ENCODE measurements around the gene ESCO1. TPM values are rescaled to one million over a fixed set of nuclear protein-coding genes. Genes with fewer than 3 reads are reported as not detected.
A peak's percentile ranks its signal among the peaks of the same experiment; 100 is the strongest.
"Not testable (repeated sequence)": the region's sequence is repeated elsewhere in the genome, so short reads cannot be mapped to it uniquely, and the experiment has no call there.

ESCO1 gene, protein sequence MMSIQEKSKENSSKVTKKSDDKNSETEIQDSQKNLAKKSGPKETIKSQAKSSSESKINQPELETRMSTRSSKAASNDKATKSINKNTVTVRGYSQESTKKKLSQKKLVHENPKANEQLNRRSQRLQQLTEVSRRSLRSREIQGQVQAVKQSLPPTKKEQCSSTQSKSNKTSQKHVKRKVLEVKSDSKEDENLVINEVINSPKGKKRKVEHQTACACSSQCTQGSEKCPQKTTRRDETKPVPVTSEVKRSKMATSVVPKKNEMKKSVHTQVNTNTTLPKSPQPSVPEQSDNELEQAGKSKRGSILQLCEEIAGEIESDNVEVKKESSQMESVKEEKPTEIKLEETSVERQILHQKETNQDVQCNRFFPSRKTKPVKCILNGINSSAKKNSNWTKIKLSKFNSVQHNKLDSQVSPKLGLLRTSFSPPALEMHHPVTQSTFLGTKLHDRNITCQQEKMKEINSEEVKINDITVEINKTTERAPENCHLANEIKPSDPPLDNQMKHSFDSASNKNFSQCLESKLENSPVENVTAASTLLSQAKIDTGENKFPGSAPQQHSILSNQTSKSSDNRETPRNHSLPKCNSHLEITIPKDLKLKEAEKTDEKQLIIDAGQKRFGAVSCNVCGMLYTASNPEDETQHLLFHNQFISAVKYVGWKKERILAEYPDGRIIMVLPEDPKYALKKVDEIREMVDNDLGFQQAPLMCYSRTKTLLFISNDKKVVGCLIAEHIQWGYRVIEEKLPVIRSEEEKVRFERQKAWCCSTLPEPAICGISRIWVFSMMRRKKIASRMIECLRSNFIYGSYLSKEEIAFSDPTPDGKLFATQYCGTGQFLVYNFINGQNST
- 8.9 TPM for polyA plus RNA-seq (2013, experiment 1 of 2; ENCODE audit: insufficient read length)
- polyA plus RNA-seq (2013, experiment 2 of 2; ENCODE audit: insufficient read length) = 12.3 TPM

DNA sequence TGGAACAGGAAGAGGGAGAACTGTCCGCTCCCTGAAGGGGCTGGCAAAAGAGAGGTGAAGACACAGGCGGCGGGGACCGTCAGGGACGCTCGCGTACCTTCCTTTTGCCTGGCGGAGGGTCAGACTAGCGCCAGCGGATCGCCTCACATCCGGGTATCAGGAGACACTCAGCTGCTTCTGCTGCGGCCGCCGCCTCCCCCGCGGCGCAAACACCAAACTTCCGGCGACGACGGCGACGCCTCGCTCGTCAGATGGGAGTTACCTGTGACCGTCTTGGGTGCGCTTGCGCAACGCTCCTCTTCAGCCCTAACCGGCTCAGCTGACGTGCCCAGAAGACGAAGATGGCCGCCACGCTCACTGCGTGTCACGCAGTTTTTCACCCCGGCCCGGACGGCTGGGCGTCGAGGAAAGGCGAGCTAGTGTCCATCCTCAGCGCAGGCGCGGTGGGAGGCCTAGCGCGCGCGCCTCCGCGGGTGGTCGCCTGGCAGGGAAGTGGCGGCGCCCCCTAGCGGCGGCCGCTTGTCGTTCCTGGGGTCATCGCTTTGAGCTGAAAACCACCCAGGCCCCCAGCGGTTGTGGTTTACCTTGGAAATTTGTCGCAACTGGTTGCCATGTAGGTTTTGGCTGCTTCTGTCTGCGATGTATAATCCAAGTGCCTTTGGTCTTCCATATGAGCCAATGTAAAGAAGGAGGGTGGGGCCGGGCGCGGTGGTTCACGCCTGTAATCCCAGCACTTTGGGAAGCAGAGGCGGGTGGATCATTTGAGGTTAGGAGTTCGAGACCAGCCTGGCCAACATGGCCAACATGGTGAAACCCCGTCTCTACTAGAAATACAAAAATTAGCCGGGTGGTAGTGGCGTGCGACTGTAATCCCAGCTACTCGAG lies at the start of gene ESCO1:
ESCO1 (minus strand) TSS at position 179 of the 885 bp plus-strand sequence. CDS start 25,861 bp downstream, outside the sequence.
- peak; percentile 99 for DNase-seq

DNA sequence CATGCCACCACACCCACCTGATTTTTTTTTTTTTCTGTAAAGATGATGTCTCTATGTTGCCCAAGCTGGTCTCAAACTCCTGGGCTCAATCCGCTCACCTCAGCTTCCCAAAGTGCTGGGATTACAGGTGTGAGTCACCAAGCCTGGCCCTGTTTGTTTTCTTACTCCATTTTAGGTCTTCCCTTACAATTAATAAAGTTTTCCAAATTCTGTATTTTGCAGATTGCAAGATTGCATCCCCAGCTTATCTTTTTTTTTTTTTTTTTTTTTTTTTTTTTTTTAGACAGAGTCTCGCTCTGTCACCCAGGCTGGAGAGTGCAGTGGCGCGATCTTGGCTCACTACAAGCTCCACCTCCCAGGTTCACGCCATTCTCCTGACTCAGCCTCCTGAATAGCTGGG lies 39.9 kb upstream of the ESCO1 start:
- not testable (repeated sequence) for DNase-seq

DNA sequence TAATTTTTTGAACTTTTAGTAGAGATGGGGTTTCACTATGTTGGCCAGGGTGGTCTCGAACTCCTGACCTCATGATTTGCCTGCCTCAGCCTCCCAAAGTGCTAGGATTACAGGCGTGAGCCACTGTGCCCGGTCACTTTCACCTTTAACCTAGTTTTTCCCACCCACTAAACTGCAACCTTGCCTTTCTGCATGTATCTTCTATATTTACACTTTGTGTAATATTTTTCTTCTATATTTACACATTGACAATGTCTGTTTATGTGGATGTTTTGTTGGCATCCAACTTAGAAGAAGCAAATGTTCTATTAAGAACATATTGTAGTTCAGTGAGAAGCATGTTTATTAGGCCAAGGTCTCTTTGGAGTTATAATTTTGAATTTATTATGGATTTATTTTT lies 38.3 kb upstream of the ESCO1 start:
- no peak for DNase-seq

DNA sequence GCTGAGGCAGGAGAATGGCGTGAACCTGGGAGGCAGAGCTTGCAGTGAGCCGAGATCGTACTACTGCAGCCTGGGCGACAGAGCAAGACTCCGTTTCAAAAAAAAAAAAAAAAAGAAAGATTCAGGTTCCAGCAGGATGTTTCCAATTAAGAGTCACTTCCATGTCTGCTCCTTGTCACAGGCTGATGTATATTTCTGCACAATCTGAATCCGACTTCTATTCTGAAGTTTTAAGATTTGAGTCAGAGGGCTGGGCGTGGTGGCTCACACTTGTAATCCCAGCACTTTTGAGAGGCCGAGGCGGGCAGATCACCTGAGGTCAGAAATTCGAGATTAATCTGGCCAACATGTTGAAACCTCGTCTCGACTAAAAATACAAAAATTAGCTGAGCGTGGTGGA lies 36.3 kb upstream of the ESCO1 start:
- DNase-seq = no peak

DNA sequence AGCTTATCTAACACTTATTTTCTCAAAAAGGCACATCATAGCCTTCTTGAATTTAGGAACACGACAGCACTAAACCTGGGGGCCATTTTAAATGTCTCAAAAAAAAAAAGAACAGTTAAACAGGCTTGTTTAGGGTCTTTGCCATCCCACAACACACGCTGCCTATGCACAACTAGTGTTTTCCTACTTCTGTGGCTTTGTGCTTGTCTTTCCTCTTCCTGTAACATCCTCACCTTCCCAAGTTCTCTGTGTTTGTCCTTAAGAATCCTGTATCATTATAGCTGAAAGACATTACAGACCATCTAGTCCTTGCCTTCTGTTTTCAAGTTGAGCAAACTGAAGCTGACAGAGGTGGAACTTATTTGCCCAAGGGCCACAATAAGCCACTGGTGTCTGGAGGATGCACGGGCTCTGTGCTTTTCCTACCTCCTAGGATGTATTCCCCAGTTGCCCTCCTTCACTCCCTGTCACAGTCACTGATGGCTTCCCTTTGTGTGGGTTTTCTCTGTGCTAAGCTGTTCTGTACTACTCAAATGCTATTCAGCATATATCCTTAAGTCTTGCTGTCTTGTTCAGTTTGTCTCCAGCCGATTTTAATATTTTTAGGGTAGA lies 34.2 kb upstream of the ESCO1 start:
- DNase-seq = no peak

DNA sequence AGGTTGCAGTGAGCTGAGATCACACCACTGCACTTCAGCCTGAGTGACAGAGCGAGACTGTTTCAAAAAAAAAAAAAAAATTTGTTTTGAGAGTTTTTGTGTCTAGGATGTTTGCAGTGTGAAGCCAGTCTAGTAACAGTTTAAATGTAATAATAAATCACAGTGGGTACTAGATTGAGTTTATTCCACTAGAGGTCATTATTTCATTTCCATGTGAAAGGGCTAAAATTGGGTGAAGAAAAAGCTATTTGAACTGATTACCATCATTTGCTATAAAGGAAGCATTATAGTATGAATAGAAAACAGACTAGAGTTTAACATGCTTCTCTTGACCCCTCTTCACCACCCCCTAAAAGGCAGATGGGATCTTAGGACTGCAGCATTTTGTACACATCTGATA lies 31.9 kb upstream of the ESCO1 start:
- DNase-seq = no peak

DNA sequence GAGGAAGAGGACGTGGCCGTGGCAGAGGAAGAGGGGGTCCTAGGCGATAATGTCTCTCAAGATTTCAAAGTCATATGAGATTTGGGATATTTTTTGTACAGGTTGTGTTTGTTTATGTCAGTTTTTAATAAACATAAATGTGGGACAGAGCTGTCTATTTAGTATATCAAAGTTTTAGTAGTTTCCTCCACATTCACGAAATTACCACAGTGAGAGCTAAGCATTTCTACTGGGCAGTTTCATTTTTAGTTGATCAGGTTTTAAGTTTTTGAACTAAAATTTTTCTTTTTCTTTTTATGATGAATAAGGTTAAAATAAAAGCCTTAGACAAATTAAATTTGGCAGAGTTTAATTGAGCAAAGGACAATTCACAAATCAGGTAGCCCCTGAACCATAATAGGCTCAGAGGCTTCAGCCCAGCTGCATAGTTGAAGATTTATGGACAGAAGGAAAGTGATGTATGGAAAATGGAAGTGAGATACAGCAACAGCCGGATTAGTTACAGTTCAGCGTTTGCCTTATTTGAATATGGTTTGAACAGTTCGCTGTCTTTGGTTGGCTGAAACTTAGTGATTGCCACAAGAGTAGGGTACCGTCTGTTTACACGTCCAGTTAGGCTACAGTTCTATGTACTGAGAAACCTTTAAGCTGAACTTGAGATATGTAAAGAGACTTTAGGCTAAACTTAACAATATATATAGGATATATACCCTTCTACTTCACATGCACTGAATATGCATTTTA lies 28.8 kb upstream of the ESCO1 start:
- no peak for DNase-seq

DNA sequence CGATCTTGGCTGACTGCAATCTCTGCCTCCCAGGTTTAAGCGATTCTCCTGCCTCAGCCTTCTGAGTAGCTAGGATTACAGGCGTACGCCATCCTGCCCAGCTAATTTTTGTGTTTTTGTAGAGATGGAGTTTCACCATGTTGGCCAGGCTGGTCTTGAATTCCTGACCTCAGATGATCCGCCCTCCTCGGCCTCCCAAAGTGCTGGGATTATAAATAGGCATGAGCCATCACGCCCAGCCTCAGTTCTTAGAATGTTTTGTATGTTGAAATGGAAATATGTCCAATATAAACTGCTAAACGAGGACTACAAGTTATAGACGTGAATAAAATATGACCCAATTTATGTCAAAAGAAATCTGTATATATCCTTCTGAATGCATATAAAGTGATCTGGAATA lies 21.1 kb upstream of the ESCO1 start:
- DNase-seq = not testable (repeated sequence)

DNA sequence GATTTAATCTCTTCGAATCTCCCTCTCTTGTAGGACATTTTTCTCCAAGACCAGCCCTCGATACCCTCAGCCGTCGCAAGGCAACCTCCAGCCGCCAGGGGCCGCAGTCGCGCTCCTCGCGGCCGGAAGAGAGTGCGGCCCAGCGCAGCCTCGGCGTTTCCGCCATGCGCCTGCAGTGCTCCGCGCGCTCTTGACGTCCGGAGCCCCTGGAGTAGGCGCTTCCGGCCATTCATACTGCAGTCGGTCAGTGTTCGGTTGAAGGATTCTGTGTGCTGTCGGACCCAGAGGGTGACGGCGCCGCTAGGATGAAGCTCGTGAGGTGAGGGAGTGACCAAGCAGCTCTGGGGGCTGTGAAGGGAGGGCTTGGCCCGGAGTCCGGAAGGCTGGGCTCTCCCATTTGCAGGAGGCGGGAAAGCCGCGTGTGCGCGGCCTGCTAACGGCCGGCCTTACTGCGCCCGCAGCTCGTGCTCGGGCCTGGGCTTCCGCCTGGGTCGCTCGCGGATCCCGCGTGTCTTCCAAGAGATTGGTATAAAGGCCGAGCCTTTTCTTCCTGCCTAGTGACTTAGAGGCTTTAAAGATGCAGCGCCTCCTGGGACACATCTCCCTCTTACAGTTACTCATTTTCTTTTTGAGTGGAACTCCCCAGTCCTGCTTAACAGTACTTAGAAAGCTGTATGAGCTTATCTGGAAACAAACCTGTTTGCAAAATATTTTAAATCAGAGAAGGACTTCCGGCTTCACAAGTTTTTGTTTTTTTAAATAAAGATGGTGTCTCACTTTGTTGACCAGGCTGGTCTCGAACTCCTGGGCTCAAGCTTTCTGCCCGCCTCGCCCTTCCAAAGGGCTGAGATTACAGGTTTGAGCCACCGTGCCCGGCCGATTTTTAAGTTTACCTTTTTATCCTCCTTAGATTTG lies 11.9 kb upstream of the ESCO1 start, which contains the start of gene SNRPD1:
SNRPD1 (plus strand) TSS at position 190 of the 915 bp plus-strand sequence; CDS start at position 306, 116 bp downstream.
- peak; percentile 91 for DNase-seq

DNA sequence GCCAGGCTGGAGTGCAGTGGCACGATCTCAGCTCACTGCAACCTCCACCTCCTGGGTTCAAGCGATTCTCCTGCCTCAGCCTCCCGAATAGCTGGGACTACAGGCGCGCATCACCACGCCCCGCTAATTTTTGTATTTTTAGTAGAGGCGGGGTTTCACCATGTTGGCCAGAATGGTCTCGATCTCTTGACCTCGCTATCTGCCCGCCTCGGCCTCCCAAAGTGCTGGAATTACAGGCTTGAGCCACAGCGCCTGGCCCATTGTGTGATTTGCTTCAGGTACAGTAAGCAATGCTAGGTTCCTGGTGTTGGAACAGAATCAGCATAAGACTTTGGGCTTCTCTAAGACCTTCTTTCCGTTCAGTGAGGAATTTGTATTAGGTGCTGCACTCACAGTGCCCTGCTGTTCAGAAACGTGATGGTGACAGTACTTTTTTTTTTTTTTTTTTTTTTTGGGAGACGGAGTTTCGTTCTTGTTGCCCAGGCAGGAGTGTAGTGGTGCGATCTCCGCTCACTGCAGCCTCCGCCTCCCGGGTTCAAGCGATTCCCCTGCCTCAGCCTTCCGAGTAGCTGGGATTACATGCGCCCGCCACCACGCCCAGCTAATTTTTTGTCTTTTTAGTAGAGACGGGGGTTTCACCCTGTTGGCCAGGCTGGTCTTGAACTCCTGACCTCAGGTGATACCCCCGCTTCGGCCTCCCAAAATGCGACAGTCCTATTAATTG lies 11.1 kb upstream of the ESCO1 start:
- DNase-seq = not testable (repeated sequence)

DNA sequence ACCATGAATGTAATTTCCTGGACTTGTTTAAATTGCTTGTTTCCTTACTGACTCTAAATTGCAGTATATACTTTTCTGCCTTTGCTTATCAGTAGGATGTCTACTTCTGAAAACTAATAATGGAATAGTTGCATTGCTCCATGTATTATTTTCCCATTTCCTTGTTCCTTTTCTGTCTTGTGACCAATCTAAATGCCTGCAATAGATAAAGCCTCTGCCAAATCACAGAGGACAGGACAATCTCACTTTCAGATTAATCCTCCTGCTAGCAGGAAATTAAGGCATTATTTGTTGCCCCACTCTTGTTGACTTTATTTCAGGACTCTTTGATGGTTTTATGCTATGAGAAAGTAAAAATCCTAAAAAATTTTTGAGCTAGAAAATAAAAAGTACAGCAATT lies 4.7 kb upstream of the ESCO1 start:
- no peak for DNase-seq

DNA sequence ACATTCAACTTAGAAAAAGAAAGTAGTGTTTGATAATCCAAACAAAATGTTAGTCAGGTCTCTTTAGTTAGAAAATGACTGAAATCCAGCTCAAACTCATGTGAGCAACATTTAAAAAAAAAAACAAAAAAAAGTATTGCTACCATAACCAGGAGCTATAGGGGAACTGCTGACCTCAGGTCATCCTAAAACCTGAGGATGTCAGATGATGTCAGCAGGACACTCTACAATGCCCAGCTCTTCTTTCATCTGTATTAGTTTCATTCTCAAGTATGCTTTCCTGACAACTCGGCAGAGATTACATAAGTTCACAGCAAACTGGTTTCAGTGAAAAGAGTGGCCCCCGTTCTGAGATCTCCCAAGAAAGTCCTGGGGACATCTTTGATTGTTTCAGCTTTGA lies 4.2 kb upstream of the ESCO1 start:
- DNase-seq = no peak

DNA sequence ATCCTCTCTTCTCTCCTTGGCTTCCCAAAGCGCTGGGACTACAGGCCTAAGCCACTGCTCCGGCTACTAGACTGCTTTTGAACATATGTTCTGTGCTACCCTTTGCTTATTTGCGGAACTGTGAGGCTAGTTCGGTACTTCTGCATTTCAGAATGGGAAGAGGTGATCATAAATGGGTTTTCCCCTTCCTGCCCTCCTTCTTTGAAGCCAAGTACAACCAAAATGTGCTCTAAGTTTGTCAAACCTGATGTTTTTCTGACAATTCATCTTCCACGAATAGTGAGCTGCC lies 1.7 kb upstream of the ESCO1 start:
- DNase-seq = no peak

DNA sequence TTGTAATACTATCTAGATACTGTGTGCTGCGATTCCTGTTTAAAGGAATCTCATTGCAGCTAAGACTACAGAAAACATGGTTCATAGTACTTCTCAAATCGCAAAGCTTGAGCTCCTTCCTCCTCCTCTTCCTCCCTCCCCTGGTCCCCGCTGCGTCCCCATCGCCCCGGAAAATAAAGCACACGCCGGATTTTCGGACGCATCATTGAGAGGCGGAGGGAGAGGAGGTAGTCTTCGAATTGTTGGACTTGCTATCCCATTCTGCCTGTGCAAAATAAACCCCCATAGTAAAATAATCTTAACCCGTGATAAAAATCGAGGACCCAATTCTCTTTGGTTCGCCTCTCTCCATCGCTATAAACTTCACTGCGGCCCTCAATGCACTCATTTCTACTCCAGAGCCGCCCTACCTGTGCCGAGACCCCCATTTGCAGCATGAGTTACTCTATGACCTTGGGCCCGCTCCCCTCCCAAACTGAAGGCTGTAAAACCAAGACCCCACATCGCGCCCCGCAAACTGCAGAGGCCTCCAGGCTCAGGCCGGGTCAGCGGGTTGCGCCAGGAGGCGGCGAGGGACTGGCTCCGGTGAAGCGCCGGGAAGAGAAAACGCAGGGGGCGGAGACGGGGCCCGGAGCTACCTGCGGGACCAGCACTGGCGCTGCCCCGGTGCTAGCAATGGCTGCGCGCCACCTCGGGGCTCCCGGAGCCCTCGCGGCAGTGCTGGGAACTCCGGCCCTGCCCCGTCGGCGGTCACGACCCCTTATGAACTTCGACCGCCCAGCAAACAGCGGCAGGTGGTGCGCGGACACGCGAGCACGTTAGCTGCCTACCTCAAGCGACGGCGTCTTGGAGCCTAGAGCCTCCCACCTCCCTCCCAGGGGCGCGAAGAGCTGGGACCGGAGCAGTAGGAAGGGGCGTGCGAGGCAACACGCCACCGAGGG lies 649 bp downstream of the ESCO1 start:
- no peak for DNase-seq

DNA sequence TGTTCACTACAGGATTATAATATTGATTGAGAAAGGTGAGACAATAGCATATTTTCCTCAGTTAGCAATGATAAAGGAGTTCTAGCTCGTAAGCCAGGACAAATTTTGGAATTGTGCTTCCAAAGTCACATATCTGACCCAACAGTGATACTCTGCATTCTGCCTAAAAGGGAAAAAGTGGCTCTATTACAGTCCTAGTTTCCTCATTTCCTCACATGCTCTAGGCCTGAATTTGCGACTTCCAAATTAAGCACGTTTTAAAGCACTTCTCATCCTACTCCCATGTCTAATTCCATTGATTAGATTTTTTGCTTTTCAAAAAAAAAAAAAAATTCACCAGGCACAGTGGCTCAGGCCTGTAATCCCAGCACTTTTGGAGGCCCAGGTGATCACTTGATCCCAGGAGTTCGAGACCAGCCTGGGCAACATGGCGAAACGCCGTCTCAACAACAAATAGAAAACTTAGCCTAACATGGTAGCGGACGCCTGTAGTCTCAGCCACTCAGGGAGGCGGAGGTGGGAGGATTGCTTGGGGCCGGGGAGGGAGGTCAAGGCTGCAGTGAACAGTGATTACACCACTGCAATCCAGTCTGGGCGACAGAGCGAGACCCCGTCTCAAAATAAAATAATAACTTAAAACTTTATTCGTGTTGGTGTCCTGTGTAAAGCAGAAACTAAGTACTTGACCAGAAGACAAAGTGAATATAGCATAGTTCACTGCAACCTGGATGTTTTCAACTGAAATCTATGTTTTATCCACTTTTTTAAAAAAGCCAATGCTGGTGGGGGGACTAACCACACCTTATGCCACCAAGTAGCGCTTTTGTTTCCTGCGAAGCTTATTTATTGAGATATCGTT lies 1.5 kb downstream of the ESCO1 start:
- no peak for DNase-seq

DNA sequence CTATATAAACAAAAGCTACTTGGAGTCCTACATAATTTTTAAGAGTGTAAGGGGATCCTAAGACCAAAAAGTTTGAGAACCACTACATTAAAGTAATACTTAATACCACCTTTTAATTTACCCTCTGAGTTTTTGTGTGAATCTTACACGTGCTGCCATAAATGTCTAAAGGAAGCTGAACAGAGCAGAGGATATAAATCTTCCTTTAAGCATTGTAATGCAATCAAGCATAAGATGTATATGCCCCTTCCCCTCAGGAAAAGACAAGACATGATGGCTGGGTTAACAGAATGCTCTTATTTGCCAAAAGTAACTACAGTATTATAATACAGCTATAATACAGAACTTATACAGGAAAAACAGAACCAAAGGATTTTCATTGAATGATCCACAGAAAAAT lies 2.9 kb downstream of the ESCO1 start:
- no peak for DNase-seq

DNA sequence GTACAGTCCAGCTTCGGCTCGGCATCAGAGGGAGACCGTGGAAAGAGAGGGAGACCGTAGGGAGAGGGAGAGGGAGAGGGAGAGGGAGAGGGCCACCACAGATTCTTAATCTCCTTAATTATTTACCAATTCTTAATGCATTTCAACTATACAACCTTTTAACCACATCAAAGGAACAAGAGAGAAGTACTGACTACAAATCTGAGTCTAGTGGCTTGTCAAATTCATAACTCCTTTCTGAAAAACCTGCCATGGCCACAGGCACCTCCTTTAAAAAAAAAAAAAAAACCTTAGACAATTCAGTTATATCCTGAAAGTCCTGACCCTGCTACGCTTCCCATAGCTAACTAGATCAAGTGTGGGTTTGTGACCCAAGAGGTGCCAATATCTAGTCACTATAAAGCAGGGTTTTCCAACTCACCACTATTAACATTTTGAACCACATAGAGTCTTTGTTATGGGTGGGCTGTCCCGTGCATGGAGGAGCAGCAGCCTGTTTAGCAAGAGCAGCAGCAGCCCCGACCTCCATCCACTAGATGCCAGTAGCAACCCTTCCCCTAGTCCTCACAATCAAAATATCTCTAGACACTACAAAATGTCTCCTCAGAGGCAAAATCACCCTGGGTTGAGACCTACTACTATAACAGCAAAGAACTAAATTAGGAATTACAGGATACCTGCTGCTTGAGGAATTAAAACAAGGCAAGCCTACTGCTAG lies 6.8 kb downstream of the ESCO1 start:
- DNase-seq = no peak
